Stimulated activated CD8-positive, alpha-beta memory T cell treated with anti-CD3 and anti-CD28 coated beads, Interleukin-7, amount 100 ng/mL, for 4 hours (primary cell): Measurements from ENCODE around the gene GSAP.

Source experiments
- DNase-seq, 2 donors: peaks; one replicate each; pipeline ENCODE4 v3.0.0-alpha.2; 2020; ENCODE audit warnings: low read depth in 2 of 2

Gene GSAP

GRCh38 chr7:77409005-77409738 lies 7.0 kb downstream of the GSAP start:
- no peak for DNase-seq

- DNase-seq: no peak
Measured at GRCh38 chr7:77407906-77408305, 8.2 kb downstream of the GSAP start.

GRCh38 chr7:77406421-77406820 lies 9.7 kb downstream of the GSAP start:
- DNase-seq: no peak

DNA sequence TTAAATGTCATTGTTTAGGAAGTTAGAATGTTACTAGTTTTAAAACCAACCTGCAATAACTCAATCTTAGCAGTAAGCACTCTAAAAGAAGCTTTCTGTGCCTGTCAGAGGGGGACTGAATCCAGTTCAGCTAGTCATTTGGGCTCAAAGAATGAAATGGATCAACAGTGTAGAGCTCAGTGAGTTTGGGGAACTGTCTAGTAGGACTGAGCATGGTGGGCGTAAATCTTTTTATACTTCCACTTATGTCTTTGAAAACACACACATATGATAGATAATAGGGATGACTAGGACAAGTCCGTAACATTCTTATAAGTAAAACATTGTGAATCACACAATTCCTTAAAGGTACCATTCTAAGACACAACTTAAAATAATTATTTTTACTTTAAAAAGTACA lies 11.5 kb downstream of the GSAP start:
- no peak for DNase-seq

- DNase-seq: no peak
Measured at GRCh38 chr7:77403957-77404356, 12.2 kb downstream of the GSAP start.

DNA sequence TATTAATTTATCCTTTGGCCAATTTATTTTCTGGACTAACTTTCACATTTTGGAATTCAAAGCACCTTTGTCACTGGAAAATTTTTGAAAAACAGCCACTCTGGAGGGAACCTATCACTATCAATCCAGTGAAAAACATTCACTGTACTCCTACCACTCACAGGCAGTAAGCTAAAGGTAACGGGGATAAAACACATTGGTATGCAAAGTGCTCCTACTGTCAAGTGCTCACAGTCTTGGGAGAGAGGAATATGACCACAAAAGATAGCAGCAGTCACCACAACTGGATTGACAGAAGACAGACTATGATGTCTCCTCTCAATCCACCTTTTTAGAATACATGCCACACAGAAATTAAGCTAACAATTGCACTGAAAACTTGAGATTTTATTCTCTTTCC lies 13.3 kb downstream of the GSAP start:
- no peak for DNase-seq

DNA sequence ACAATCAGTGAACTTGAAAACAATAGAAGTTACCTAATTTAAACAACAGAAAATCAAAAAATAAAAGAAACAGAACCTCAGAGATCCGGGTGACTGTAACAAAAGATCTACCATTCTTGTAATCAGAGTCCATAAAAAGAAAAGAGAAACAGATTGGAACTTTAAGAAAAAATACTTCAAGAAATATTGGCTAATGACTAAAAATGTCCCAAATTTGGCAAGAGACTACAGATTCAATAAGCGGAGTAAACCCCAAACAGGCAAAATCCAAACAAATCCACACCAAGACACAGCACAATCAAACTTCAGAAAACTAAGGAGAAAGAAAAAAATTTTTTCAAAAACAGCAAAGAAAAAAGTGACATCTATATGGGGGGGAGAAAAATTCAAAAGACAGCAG lies 15.1 kb downstream of the GSAP start:
- no peak for DNase-seq

GRCh38 chr7:77399816-77400215 lies 16.3 kb downstream of the GSAP start:
- no peak for DNase-seq

DNA sequence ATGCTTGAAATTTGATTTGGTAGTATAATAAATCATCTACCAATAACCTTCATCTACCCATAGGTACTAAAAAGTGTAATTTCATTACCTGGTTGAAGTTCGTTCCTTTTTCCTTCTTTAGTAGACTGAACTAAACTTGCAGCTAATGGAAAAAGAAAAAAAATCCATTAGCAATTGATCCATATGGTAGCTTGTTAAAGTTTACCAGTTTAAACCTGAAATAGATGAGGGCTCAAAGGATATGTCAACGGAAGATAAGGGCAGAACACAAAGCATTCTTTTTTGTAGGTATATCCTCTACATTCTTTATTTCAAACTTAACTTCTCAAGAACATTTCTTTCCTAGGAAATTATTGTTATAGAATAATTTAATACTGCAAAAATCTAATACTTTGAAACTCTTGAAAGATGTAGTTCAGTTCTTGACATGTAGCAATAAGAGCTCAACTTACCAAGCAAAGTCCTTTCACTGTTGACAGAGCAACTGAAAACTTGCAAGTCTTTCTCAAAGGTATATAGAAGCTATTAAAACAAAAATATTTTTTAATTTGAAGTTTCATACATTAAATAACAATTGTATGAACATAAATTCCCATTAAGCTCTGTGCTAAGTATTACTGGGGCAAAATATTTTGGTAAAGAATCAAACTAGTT lies 19.1 kb downstream of the GSAP start:
- DNase-seq: no peak

- DNase-seq: no peak
Measured at GRCh38 chr7:77395626-77396025, 20.5 kb downstream of the GSAP start.

GRCh38 chr7:77393954-77394353 lies 22.2 kb downstream of the GSAP start:
- no peak for DNase-seq

- peak in 1 of 2 donors; percentile 31 for DNase-seq
Measured at GRCh38 chr7:77393261-77393660, 22.9 kb downstream of the GSAP start.

DNA sequence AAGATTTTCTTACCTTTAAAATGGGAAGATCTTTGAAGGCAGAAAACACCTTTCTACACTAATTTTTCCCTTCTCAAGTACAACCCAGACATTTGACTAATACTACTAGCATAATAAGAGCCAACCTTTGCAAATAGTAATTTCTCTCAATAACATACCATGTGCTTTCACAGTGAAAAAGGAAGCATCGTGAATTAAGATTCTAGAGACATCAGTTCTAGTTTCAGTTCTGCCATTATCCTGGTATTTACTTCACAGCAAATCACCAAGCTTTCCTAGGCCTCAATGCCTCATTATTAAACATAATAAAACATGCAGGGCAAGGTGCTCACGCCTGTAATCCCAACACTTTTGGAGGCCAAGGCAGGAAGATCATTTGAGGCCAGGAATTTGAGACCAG lies 24.9 kb downstream of the GSAP start:
- no peak for DNase-seq

DNA sequence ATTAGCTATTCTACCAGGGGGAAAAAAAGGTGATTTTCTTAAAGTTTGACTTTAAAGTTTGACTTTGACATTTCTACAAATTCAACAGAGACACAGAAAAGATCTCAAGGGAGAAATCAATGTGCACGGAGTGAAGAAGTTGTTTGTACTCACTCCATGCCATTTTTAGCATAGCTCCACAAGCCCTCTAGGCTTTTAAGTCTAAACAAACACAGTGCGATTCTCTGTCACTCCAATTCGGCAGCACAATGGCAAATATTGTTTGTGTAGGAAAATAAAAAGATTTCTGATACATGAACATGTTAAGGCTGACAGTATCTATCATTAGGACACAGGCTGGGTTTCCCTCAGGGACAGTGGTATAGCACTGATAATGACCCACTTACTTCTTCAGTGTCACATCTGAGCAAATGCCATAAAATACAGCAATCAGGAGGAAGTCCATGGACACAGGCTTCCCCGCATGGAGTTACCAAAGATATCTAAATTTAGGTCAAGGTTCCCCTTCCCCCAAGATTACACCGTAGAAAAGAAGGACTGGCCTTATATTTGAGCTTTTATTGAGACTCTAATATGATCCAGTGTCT lies 28.0 kb downstream of the GSAP start:
- no peak for DNase-seq

- DNase-seq: no peak
Measured at GRCh38 chr7:77386165-77386822, 29.9 kb downstream of the GSAP start.

- DNase-seq: no peak
Measured at GRCh38 chr7:77383333-77383740, 32.8 kb downstream of the GSAP start.

- no peak for DNase-seq
Measured at GRCh38 chr7:77382532-77382931, 33.6 kb downstream of the GSAP start.

DNA sequence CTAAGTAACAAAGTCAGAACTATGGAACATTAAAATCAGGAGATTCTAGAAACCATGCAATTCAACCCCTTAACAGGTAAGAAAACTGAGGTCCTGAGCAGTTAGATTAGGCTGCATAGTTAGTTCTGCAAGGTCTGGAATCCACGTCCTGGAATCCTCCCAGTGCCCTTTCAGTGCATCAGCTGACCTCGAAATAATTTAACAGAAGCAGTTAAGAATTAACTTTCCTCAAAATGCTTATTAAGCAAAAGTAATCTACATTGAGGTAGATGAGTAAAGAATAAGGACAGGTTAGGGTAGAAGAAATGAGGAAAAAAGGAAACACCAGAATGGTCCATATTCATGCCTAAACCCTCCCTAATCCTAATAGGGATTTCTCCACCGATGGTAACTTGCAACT lies 37.6 kb downstream of the GSAP start:
- DNase-seq: no peak

GRCh38 chr7:77370606-77371005 lies 45.5 kb downstream of the GSAP start:
- no peak for DNase-seq

DNA sequence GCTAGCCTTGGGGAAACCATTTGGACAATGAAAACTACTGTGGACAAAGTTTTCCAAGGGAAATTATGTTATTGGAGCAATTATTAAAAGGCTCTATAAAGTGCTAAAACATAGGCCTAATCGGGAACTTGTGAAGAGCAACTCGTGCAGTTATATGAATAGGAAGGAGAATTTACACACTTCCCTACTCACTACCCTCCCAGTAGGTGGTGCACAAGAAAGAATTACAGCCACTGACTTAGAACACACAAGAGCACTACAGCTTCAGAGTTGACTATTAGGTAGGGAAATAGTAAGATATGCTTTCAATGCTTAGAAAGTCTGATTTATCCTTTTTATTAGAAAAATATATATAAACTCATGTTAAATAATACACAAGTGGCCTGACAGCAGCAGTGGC lies 47.2 kb downstream of the GSAP start:
- no peak for DNase-seq

DNA sequence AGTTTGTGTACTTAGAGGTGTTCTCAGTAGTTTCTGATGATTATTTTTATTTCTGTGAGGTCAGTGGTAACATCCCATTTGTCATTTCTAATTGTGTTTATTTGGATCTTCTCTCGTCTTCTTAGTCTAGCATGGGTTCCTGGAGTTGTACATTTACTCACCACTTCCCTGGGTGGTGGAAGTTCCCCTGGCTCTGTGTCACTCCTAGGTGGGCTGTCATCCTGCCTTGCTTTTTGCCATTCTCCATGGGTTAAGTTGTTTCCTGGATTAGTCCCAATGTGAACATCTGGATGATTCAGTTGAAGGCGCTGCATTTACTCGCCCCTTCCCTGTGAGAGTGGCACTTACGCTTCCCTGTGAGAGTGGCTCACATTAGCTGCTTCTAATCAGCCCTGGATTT lies 48.2 kb downstream of the GSAP start:
- DNase-seq: no peak

DNA sequence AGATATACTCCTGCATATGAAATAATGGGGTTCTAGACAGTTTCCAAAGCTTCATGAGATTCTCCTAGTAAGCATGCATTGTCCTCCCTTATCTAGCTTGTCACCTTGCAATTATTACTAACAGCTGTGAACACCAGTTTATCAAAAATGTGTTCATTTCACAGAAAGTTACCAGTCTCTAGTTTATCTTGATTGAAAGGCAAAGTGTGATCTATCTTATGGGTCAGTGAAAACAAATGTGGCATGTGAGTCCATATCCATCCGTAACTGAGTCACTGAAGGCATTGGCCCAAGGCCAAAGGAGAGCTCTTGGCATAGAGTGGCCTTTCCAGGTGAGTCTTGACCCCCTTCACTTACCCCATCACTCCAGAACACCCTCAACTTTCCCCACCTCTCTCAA lies 53.2 kb downstream of the GSAP start:
- no peak for DNase-seq

GRCh38 chr7:77360969-77361368 lies 55.2 kb downstream of the GSAP start:
- DNase-seq: no peak
